Epithelial cell of esophagus (primary cell): ENCODE data around the gene KCNA3.

Experiments used
- DNase-seq: peaks from one replicate; pipeline ENCODE4 v3.0.0; 2010; ENCODE audit warnings: low read depth
- H3K4me3 ChIP-seq: 2 replicates; pipeline ENCODE4 v1.5.1; 2011; ENCODE audit warnings: mild to moderate bottlenecking, low read length, control low read depth
- TF ChIP-seq, protein P1 (sequence below): IDR thresholded peaks from 2 replicates; pipeline ENCODE4 v1.5.1; 2011; ENCODE audit warnings: low read depth, mild to moderate bottlenecking, low read length, control low read depth, inconsistent platforms; ENCODE audit not compliant: insufficient read depth; ENCODE audit errors: missing control alignments

Gene KCNA3

DNA sequence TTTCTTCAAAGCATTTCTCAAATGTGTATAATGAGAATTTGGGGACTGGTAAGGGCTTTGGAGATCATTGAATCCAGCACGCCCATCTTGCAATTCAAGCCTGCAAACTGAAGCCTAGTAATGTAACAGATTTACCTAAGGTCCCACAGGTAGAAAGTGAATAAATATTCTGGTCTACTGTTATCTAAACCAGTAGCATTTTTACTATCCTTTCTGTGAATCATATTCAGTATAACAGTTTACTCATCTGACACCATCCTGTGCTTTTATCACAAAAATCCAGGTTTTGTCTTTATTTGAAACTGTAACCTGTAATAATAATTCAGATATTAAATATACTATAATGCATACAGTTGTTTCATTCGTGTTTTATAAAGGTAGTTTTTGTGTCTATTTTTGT, 17.4 kb downstream of the KCNA3 start:
- TF ChIP-seq, protein P1, sequence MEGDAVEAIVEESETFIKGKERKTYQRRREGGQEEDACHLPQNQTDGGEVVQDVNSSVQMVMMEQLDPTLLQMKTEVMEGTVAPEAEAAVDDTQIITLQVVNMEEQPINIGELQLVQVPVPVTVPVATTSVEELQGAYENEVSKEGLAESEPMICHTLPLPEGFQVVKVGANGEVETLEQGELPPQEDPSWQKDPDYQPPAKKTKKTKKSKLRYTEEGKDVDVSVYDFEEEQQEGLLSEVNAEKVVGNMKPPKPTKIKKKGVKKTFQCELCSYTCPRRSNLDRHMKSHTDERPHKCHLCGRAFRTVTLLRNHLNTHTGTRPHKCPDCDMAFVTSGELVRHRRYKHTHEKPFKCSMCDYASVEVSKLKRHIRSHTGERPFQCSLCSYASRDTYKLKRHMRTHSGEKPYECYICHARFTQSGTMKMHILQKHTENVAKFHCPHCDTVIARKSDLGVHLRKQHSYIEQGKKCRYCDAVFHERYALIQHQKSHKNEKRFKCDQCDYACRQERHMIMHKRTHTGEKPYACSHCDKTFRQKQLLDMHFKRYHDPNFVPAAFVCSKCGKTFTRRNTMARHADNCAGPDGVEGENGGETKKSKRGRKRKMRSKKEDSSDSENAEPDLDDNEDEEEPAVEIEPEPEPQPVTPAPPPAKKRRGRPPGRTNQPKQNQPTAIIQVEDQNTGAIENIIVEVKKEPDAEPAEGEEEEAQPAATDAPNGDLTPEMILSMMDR, result no peak
- no peak overlapping the region for H3K4me3 ChIP-seq
- no peak for DNase-seq

DNA sequence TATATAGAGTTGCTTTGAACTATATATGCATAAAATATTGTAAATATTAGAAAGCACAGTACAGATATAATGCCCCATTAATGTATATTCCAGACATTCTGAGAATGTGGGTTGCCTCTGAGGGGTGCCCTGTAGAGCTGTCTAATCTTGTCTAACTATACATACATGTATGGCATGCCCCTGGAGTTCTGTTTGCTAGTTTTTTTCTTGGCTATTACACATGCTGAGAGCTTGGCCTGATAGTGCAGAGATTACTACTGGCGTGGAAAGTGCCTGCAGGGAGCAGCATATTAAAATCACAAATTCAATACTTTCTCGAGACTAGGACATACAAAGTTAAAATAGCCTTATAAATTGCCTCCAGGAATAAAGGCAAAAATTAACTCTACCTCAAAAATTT, 24.1 kb downstream of the KCNA3 start:
- no peak overlapping the region for H3K4me3 ChIP-seq
- DNase-seq, result no peak
- TF ChIP-seq, protein P1, result no peak

DNA sequence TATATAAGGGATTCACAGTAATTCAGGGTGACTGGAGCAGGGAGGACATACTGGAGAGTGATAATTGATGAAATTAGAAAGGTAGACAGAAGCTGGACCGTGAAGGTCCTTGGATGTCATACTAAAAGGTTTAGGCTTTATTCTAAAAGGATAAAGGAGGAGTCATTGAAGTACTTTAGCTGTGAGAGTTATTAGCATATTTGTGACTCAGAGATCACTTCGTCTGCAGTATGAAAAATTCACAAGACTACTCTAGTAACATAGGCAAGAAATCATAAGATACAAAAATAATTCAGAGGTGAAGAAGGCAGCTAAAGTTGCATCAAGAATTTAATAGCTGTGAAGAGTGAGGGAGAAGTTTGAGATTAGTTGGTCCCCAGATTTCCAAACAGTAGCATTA, 26.3 kb downstream of the KCNA3 start:
- no peak overlapping the region for H3K4me3 ChIP-seq
- TF ChIP-seq, protein P1, result no peak
- DNase-seq, result no peak

DNA sequence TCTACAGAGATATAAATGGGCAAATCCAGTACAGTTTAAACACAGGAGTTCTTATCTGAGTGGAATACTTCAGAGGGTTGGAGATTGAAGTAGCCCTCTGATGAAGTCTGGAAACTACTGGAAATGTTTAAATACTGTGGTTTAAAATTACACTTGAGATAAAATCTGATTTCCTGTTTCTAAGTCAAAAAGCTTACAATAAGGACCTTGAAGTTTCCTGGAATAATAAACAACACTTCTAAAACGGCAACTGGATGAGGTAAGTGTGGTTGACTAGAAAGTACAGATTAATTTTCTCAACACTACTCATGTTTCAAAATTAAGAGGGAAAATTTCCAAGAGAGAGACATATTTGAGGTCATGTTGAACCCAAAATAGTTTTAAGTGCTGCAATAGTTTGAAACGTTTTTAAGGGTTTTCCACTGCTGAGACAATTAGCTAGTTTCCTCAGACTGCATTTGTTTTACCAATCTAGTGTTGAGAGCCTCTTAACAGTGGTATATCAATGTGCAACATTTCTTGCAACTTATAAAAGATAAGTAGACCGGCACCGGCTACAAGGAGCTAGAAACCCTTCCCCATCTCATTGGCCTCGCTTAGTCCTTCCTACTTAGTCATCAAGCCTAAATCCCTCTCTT, 27.4 kb downstream of the KCNA3 start:
- no peak for DNase-seq

DNA sequence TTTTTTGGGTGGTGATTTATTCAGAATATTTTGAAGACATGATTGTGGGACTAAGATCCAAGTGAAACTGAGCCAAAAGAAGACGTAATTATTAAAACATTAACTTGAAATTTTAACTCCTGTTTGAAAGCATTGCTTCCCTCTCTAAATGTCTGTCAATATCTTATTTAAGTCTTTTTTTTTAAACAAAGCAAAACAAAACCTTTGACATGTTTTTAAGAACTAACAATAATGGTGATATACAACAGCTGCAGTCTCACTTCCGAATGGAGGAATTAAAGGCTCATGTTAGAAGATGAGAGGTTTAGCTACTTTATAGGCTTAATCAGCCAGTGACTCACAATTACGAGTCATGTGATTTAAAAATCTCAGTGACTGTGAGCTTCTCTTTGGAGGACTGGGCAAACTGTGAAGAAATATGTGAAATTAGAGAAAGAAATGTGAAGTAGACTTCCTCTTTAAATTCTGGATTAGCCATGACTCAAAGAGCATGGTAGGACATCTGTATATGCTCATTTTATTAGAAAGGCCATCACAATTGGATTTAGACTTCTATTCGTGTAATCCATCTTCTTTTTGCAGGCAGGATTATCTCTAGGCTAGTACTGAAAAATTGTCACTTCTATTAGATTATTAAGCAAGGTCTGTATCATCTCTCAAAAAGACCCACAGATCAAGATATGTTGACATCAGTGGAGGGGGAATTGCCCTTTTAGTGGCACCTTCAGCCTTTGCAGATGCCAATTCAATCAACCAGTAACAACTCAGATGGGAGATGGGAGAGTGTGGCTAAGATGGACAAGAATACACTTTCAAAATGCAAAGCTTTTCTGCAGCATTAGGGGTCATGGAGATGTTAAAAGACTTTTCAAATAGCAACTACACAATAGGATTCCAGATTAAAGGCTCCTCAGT, 28.7 kb downstream of the KCNA3 start:
- H3K4me3 ChIP-seq, result no peak overlapping the region
- TF ChIP-seq, protein P1, result no peak
- DNase-seq, result peak; percentile 61

More for the DNA sequence above, 27.4 kb downstream of the KCNA3 start:
- TF ChIP-seq, protein P1, result no peak
- no peak overlapping the region for H3K4me3 ChIP-seq

DNA sequence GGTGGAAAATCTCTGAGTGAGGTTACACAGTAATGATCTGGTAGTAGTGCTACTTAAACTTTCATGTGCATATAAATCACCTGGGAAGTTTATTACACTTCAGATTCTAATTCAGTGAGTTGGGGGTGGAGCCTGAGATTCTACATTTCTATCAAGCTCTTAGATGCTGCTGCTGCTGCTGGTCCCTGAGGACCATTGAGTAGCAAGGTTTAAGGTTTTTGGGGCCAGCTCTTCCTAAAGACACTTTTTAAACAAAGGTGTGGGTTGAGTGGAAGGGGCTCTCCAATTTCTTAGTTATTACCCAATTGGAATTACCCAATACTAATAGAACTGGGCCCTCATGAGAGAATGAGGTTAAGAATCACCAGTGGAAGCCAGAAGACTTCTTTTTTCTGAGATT, 29.5 kb downstream of the KCNA3 start:
- TF ChIP-seq, protein P1, result no peak
- H3K4me3 ChIP-seq, result no peak overlapping the region
- DNase-seq, result no peak
